Stimulated activated CD8-positive, alpha-beta memory T cell treated with anti-CD3 and anti-CD28 coated beads, Interleukin-15, amount 100 ng/mL, for 1 hour (primary cell): ENCODE results near the gene LRRC8C.

Experiments used
- DNase-seq: peaks from one replicate; pipeline ENCODE4 v3.0.0-alpha.2; 2020; ENCODE audit warnings: low read depth

The LRRC8C gene

DNA sequence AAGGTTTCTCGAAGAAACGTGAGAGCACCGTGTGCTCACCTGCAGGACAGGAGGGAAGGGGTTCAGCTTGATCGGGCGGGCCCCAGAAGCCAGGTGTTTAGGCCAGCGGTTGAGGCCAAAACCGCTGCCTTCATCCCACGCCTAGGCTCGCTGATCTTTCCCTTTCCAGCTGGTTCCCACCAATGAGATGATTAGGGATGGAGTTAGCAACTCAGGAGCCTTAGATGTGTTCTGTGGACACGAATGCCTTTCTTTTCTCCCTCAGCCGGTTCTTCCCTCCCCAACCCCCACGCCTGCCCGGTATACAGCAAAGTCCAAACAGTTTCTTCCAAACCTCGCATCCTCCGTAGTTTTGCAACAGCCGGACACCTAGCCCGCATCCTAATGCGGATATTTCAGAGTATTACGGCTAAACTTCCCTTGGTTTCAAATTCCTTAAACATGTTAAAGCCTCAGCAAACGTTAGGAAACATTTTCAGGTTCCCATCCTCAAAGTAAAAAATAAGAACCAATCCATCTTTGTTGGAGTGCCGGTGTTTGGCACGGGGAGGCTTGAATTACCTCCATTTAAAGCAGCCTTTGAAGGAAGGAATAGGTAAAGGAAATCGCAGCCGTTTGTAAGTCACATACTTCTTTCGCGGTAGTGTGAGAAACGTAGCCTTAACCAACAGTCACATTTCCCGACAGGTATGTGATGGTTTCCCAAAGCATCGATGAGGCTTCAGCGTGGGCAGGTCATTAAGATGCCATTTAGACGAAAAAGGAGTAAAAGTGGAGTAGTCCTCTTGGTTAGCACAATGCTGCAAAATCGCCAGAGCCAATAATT is 1.1 kb downstream of the LRRC8C start:
- DNase-seq = no peak

DNA sequence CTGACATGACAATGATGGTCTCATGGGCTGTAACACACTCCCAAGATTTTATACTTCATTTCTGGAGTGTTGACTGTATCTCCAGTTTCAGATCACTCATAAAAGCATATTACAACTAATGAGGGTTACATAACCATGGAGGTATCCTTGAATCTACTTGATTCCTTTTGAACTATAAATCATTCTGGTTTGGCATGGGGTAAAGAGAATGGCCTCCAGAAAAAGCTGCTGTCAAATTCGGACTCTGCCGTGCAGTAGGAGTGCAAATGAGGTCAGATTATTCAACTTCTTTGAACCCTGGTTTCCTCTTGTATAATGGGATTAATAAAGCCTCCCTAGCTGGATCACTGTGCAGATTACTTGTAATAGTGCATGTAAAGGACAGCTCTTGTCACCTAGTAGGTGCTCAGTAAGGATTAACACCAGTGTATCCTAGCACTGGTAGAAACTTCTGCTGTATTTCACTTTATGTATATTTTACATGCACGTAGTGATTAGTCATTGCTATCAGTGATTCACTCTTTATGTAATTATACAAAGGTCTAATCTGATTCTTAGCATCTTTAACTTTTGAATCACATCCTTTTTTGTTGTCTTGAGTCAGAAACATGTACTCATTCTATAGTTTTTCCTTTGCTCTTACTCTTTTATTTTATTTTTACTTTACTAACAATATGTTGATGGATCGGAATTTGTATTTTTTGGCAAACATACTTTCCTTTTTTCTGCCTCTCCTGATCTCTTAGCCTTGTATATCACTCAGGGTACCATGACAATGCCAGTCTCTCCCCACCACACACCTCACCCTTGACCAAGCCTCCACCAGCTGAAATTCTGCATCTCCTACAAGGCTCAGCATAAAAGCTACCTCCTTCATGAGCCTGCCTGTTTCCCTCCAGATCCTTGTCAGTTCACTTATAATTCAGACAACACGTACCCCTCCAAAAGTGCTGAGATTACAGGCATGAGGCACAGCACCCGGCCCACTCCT is 3.2 kb downstream of the LRRC8C start:
- no peak for DNase-seq

DNA sequence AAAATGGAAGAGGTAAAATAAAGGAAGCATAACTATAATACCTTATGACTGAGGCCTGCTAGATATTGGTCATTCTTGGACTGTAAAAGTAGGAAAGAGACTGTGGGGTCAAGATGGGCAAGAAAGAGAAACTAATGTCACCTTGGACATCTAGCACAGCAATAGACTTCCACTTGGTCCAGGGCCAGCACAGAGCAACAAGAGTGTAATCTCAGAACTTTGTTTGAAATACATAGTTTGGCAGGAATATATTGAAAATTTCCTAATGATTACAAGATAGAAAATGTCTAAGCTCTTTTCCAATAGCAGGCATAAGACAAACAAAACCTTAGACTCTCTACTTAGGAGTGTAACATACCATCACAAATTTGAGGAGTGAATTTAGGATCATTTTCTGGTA is 4.6 kb downstream of the LRRC8C start:
- DNase-seq = no peak

DNA sequence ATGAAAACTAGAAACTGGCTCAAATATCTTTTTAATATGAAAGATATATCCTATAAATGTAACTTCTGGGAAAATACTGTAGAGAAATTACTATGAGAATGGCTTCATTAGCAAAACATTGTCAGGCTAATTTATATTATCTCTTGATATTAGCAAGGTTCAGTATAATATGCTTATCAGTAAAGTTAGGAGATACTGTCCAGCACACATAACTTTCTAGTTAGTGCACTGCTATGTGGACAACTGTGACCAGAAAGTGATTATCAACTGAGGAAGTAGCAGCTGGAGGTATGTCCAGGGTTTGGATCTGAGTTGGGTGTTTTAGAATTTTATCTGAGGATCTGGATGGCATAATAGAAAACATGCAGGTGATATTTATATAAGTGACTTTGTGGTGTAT is 7.5 kb downstream of the LRRC8C start:
- DNase-seq = no peak

DNA sequence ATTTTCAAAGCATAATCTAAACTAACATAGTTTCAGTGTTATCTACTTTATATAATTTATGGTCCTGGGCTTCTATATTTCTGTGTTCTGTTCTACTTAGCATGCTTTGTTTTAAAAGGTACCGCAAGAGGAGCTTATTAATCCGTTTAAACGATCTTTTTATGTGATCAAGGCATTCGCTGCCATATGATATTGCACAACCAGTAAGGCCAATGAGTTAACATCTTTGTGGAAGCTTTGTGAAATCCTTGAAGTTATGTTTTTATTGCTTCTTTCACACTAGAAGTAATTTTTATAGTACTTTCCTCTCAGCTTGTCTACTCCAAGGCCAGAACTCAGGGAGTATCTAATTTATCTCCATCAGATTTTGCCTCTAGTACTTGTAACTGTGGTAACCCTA is 8.9 kb downstream of the LRRC8C start:
- no peak for DNase-seq

DNA sequence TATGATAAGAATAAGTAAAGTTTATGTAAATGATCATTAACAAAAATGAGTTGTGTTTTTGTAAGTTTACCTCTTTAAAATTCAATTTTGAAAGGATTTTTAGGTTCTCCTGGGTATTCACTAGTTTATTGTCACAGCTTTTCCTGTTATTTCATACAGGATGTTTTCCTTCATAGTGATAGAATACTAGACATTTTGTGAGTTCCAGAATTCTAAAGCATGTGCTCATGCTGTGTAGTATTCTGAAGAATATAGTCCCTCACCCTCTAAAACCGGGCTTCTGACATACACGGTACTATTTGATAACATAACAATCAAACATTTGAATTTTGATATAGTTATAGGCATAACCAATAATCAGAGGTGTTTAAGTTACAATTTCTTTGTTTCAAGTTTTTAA is 10.7 kb downstream of the LRRC8C start:
- DNase-seq = no peak

DNA sequence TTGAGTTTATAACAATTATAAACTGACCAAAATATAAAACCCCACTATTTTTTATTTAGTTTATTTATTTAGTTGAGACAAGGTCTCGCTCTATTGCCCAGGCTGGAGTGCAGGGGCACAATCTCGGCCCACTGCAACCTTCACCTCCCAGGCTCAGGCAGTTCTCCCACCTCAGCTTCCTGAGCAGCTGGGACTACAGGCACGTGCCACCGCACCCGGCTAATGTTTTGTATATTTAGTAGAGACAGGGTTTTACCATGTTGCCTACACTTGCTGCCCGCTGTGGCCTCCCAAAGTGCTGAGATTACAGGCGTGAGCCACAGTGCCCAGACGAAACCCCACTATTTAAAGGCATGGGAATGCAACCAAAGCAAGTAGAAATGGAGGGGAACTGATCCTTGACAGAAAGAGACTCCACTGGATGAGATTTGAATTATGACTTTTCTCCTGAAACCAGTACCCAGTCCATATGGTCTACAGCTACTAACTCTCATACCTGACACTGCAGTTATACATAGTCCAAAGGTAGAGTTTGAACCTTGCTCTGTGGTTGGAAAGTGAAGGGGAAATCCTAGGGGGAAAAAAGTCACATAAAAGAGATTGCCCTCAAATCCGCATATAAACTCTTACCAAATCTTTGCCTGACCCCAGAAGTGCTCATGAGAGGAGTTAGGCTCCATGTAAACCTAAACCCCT is 11.3 kb downstream of the LRRC8C start:
- DNase-seq = no peak

DNA sequence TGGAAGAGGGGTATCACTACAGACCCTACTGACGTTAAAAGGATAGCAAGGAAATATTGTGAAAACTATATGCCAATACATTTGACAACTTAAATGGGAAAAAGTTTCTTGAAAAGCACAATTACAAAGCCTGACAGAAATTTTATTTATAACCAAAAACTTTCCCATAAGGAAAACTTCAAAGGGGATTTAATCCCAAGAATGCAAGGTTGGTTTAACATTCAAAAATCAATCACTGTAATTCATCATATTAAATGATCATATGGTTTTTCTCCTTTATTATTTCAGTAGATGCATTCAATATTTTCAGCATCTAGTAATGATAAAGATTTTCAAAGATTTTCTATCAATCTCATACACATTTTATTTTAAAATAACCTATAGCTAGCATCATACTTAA is 13.3 kb downstream of the LRRC8C start:
- no peak for DNase-seq

DNA sequence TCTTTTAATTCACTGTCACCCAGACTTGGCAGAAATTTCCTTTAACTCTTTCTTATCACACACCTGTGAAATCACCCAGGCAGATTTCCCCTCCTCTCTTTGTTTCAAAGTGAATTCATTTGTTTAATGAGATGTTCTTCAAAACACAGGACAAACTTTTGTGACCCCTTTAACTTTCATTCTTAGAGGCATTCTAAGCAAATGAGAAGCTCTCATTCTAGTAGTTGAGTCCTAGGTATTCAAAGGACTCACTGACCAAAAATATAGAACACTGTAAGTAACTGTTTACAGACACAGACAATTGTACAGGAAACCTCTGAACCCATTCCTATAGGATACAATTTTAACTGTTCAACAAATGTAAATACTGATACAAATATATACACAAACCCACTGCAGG is 16.9 kb downstream of the LRRC8C start:
- DNase-seq = no peak

DNA sequence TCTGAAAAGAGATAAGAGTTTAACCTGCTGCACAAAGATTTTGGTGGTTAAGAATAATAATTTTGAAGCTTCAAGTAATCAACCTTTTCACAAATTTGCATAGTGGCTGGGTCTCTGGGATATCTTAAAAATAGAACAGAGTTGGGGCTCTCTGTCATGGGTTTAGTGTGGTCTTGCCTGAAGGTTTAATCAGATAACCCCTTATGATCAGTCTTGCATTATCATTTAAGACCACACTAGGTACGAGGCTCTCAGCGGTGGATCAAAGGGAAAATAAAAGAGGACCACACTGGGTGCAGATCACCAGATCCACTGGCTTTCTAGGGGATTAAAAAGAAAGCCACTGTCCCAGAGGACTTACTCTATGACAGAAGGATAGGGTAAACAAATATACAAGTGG is 19.5 kb downstream of the LRRC8C start:
- DNase-seq = no peak

DNA sequence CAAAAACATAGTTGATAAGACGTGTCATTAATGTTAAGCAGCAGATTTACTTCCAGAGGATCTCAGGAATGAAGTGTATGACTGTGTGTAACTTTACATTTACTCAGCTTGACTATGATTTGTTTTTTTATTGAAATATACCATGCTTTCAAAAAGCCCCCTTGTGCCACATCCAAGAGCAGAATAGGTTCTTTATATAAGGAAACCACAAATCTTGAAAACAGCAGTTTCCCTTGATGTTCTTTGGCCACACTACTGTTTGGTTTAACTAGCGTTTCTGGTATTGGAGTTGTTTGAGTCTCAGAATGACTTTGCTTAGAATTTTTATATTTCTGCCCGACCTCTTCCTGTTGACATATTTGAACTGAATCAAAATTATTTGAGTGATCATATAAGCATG is 25.0 kb downstream of the LRRC8C start:
- no peak for DNase-seq

DNA sequence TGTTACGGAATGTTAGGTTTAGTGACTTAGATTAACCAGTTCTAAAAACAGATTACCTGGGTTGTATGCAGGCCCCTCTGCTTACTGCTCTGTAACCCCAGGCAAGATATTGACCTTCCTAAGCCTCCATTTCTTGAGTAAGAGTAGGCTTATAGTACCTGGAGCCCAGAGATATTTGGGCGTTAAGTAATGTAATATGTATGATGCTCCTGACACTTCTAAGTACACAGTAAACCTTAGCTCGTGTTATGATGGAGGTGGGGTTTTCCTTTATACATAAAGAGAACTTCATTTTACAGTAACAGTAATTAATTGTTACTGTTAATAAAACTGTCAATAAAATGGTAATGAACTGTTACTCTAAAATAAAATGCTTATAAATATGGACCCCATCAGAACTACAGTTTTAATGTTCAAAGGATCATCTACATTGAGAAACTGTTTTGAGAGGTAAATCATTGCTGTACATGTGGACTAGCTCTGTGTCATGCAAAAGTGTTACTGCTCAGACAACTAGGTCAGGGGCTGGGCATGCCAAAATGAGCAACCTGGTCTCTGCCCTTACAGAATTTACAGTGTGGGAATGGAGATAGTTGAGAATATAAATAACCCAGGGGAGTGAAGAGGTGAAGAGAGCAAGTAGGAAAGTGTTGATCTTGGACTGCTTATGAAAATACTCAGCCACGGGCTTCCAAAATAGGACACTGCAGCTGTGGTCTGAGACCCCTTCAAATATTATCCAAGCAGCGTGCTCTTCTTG is 26.6 kb downstream of the LRRC8C start:
- DNase-seq = no peak

DNA sequence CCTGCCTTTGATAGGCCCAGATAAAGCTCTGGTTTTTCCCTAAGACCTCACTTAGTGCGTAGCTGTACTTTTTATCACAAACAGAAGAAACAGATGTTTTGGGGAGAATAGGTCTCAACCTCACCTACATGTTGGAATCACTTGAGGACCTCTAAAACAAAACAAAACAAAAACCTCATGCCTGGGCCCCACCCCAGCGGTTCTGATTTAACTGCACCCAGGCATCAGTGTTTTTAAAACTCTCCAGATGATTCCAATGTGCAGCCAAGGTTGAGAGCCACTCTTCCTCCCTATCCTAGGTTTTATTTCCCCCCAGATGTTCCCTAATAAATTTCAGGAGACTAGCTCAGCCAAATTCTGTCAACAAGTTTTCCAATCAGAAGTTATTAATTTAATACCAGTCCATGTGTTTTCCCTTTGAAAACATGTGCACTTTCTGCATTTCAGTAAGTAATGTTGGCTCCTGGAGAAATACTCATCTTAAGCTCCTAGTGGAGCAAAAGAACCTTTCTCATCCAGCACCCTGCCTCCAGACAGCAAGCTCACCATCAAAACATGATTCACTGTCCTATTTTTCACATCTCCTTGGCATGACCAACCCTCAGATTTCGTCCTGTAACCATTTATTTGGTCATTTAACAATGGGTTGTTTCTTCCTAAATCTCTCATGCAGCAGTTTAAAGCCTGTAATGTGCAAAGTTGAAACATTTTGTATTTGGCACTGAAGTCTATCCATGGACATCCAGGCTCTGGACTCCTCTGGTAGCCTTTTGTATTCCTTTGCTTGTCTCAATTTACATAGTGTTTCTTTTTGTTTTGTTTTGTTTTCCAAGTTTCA is 27.5 kb downstream of the LRRC8C start:
- DNase-seq = no peak

DNA sequence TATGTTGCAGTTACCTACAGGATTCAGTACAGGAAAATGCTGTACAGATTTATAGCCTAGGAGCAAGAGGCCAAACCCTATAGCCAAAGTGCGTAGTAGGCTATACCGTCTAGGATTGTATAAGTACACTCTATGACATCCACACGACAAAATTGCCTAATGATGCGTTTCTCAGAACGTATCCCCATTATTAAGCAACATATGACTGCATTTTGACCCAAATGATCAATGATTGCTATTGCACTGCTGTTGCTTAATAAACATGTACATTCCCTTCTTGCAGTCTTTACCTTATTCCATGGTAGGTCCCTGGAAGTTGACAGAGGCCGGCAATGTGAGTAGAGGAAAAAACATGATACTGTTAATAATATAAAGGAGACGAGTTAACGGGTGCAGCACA is 33.0 kb downstream of the LRRC8C start:
- DNase-seq = no peak

DNA sequence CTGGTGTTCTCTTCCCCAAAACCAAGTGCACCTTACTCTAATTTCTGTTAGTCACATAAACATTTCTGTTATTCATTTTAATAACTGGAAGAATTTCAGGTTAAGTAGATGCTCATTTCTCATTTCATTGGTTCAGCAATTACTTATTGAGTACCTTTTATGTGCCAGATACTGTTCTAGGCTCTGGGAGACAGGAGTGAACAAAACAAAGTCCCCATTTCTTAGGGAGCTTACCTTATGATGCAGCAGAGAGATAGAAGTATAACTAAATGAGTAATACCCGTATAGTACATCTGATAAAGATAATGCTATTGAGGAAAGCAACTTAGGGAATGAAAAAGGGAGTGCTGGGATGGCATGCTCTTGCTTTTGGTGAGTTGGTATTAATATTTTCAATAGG is 33.7 kb downstream of the LRRC8C start:
- no peak for DNase-seq

DNA sequence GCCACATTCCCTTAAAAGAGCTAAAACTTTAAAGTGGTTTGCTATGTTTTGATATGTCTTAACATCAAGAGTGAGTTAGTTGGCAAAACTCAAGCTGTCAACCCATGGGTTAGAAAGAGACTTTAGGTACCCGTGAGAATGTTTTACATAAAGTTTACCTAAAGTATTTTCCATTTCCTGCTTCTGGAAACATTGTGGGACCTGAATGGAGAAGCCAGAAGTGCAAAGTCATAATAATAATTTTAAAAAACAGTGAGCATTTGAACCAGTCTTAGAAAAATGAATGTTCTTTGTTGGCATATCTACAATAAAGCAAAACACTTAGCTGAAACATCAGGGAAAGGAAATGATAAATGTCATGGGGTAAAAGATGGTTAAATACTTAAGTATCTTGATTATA is 34.8 kb downstream of the LRRC8C start:
- DNase-seq = no peak

DNA sequence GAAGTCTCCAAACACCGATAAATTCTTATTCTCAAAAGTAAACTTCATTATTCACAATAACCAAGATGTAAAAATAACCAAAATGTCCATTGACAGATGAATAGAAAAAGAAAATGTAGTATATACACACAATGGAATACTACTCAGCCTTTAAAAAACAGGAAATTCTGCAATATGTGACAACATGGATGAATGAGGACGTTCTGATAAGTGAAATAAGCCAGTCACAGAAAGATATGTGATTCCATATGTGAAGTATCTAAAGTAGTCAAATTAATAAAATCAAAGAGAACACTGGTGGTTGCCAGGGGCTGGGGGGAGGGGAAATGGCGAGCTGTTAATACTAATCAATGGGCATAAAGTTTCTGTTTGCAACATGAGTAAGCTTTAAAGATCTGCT is 36.0 kb downstream of the LRRC8C start:
- no peak for DNase-seq

DNA sequence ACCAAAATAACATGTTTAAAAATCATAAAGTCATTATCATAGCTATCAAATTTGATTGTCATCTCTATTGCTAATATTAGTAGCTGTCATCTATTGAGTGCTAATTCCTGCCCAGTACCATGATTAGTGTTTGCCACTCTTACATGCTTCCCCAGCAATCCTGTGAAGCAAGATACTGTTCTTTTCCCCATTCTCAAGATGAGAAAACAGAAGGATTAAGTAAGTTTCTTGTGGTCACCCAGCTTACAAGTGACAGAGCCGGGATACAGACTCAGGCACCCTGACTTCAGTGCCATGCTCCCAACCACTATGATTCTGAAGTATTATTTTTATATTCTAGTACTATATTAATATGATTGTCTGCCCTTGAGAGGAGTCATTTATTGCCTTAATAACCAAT is 36.5 kb downstream of the LRRC8C start:
- DNase-seq = no peak

DNA sequence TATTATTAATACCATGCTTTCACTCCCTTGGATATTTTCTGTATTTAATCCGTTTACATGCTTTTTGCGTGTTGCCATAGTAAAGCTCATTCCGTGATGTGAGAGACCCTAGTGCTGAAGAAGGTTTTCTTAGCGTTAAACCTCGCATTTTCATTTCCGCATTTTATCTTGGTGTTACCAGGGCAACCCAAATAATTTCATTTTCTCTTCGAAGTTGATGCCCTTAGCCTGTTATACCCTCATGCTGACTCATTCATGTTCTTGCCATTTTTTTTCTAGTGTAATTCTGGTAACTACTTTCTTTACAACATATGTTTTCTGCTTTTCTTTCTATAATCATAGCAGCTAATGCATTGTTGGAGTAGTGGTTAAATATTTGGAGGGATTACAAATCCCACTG is 37.2 kb downstream of the LRRC8C start:
- DNase-seq = no peak

DNA sequence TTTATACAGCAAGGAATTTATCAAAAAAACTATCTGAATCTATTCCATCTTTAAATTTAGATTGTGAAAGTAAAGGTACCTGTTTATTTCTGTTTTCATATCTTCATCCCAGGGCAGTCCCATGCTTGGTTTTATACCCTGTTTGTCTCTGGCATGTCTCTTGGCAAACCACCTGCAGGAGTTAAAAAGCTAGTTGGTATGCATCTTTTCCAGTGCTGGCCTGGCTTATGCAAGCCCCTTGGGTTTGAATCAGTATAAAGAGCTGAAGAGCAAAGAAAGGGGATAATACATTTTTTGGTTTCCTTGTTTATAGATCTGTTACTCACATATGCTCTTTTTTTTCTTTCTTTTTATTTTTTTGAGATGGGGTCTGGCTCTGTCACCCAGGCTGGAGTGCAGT is 37.8 kb downstream of the LRRC8C start:
- no peak for DNase-seq
